T-helper 2 cell treated with Interferon-gamma antibody and Interleukin-4, amounts not matched to agents 5 μg/mL and 100 μg/mL, for 36 hours (primary cell): ENCODE measurements around the gene TMA7B.

Experiments used
- DNase-seq: peaks from one replicate; pipeline ENCODE4 v3.0.0; 2021; ENCODE audit warnings: low spot score
- H3K27ac Mint-ChIP-seq: one replicate; pipeline ENCODE4 v1.8.0; 2021; ENCODE audit warnings: mild to moderate bottlenecking, mixed read lengths
- H3K27me3 Mint-ChIP-seq: one replicate; pipeline ENCODE4 v1.8.0; 2021; ENCODE audit warnings: low read depth, mixed read lengths
- H3K36me3 Mint-ChIP-seq: one replicate; pipeline ENCODE4 v1.8.0; 2021; ENCODE audit warnings: low read depth, mixed read lengths
- H3K4me1 Mint-ChIP-seq: one replicate; pipeline ENCODE4 v1.8.0; 2021; ENCODE audit warnings: low read depth, mixed read lengths
- H3K4me3 Mint-ChIP-seq: one replicate; pipeline ENCODE4 v1.8.0; 2022; ENCODE audit warnings: mild to moderate bottlenecking, moderate library complexity, mixed read lengths
- H3K9me3 Mint-ChIP-seq: one replicate; pipeline ENCODE4 v1.8.0; 2021; ENCODE audit warnings: mixed read lengths

Gene TMA7B

DNA sequence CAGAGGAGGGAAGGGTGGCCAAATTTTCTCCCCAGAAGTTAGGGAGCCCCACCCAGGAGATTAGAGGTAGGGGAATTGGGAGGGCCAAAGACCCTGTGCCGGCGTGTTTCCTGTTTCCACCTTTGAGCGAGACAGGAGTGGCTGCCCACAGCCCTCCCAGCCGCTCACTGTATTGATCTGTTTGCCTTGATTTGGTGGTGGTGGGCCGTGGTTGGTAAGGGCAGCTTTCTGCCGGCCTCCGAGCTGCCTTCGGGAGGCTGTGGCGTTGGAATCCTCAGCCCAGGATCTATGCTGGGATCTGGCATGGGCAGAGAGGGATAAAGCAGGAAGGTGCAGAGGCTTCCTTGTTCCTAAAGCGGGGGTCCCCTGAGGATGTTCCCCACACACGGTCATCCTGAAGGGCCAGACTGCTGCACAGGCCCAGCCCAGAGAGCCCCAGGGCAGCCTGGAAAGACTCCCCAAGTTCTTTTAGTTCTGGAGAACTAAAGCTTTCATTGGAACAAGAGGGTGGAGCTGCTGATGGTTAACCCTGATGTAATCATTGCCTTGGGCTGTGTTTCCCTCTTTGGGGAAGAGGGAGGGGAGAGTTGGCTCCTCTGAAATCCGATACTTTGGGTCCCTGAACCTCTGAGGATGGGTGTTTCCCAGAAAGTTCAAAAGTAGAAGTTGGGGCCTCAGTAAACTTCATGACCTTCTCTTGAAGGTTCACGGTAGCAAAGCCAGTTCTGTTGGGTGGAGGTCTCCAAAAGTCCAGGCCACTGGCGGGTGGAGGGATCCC, 41.8 kb downstream of the TMA7B start:
- Mint-ChIP-seq H3K27me3 (peaks cover 30% of the 10 kb centered on the region), H3K27ac (no peak overlapping the region), H3K4me1 (no peaks in the 10 kb centered on the region), H3K4me3 (no peak overlapping the region), H3K9me3 (no peaks in the 10 kb centered on the region), H3K36me3 (no peaks in the 10 kb centered on the region)
- DNase-seq = no peak

DNA sequence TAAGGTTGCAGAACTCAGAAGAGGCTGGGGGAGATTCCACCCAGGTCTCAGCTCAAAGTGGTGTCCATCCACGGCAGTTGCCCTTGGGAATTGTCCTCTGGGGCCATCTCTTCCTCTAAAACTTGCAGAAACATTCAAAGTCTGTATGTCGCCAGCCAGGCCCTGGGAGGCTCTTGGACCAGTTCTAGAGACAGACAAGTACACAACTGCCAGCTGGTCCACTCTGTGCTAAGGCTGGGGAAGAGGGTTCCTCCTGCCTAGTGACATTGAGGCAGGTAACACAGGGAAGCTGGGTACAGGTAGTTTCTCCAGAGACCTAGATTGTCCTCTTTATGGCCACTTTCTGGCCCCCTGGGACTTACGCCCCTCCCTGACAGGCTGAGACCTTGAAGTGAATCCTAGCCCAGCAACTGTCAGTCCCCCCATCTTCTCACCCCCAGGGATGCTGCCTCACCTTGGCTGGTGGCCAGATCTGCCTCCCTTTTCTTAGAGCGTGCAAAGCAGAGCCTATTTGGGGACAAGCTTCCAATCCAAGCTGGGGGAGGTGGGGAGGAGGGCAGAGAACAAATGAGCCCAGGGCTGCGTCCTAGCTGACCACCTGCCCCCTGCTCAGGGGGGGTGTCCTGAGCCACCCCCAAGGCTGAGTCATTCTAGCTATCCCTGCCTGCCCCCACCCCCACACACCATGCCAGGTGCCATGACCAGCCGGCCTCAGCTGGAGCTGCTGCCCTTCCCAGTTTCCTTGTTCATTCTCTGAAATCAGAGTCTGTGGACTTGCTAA, 42.9 kb downstream of the TMA7B start:
- Mint-ChIP-seq H3K27ac (no peak overlapping the region), H3K4me3 (no peak overlapping the region), H3K9me3 (no peaks in the 10 kb centered on the region), H3K36me3 (no peaks in the 10 kb centered on the region), H3K27me3 (peaks cover 34% of the 10 kb centered on the region), H3K4me1 (no peaks in the 10 kb centered on the region)
- DNase-seq = no peak

DNA sequence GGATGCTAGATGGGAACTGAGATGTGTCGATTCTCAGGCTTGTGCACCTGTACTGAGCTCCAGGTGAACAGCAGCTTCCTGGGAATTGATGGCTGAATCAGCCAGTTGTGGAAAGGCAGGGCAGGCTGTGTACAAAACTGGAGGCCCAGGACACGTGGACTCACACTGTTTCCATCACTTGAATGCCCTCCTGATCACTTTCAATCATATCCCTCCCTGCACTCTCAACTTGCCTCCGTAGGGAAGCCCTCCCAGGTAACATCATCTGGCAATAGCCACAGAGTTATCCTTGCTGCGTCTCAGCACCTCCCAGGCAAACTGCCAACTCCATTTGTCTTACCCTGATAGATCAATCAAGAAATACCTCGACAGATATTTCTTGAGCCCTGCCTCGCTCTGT, 44.6 kb downstream of the TMA7B start:
- no peak for DNase-seq
- Mint-ChIP-seq H3K36me3 (no peaks in the 10 kb centered on the region), H3K27me3 (peaks cover 46% of the 10 kb centered on the region), H3K9me3 (no peaks in the 10 kb centered on the region), H3K4me3 (no peak overlapping the region), H3K4me1 (peaks cover 5% of the 10 kb centered on the region), H3K27ac (no peak overlapping the region)

DNA sequence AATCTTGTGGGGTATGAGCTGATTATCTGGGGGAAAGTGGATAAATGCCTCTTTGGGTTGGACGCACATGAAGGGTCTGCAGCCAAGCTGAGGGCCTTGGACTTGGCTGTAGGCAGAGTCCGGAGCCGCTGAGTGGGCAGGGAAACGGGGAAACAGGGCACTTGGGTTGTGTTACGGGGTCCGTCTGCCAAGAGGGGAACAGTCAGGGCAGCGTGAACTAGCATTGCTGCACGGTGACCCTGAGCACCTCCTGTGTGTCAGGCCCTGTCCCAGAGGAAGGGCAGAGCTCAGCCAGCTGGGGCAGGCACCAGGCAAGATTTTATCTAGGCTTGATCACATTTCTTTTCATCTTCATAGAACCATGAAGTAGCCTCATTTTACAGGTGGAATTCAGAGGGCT, 46.4 kb downstream of the TMA7B start:
- Mint-ChIP-seq H3K4me3 (no peak overlapping the region), H3K27ac (no peak overlapping the region)

DNA sequence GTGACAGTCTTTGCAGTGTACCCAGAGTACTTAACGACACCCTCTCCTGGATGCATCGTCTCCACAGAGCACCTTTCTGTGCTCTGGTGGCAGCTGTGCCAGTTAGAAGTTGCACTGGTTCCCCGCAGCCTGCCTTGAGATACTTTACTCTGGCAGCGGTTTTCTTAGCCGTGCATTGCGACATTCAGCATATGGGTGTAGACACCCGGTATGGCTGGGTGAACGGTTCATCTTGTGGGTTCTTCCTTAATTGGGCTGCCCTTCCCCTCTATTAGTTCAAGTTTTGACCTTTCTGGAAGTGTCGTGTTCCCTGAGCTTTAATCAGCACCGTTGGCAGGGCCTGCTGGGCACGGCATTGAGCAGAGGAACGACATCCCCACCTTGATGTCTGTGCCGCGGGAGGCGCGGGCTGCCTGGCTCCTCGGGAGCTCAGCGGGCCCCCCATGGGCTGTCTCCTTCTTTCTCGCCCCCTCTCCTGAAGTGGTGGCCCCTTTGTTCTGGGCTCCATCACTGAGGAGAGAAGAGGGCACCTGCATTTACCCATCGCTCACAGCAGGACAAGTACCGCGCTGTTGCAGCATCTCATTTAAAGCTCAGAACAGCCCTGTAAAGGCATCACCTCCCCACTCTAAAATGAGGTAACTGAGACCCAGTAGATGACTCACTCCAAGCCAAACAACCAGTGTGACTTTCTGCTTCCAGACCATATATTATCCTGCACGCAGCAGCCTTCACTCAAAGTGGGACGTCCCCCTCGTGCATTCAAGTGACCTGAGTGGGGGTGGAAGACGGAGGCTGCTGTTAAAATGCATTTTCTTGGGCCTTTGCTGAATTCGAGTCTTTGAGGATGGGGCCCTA, 47.9 kb downstream of the TMA7B start:
- DNase-seq = no peak
- peaks cover 7% of the 10 kb centered on the region for H3K4me1 Mint-ChIP-seq
- no peak overlapping the region for H3K27ac Mint-ChIP-seq
- no peaks in the 10 kb centered on the region for H3K36me3 Mint-ChIP-seq
- peaks cover 41% of the 10 kb centered on the region for H3K27me3 Mint-ChIP-seq
- H3K4me3 Mint-ChIP-seq = no peak overlapping the region
- H3K9me3 Mint-ChIP-seq = no peaks in the 10 kb centered on the region

More for the DNA sequence above, 46.4 kb downstream of the TMA7B start:
- Mint-ChIP-seq H3K9me3 (no peaks in the 10 kb centered on the region), H3K27me3 (peaks cover 41% of the 10 kb centered on the region), H3K36me3 (no peaks in the 10 kb centered on the region), H3K4me1 (peaks cover 7% of the 10 kb centered on the region)
- DNase-seq = no peak

DNA sequence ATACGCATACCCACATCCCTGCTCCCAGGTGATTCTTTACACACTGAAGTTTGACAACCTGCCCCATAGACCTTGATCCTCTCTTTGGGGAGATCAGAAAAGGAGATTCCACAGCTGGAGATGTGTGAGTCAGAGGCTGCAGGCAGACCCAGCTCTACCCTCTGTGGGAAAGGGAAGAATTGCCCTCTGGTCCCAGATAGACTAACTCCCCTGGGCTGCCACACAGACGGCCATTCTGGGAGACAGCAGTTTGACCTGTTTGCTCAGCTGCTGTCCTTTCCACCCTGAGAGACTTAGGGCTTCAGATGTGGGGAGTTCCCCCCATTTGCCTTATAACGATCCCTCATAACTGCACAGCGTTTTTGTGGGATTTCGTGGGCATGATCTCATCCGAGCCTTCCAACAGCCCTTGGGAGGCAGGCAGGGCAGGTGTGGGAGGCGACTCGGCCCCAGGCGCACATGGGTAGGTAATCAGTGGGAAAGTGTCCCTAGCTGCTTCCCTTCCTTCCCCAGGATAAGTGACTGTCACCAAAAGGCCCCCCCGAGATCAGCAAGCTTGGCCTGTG, 48.6 kb downstream of the TMA7B start:
- DNase-seq = no peak
- Mint-ChIP-seq H3K4me3 (no peak overlapping the region), H3K9me3 (no peaks in the 10 kb centered on the region), H3K36me3 (no peaks in the 10 kb centered on the region), H3K27ac (peak overlapping the region; percentile 0), H3K27me3 (peaks cover 45% of the 10 kb centered on the region), H3K4me1 (peaks cover 7% of the 10 kb centered on the region)

DNA sequence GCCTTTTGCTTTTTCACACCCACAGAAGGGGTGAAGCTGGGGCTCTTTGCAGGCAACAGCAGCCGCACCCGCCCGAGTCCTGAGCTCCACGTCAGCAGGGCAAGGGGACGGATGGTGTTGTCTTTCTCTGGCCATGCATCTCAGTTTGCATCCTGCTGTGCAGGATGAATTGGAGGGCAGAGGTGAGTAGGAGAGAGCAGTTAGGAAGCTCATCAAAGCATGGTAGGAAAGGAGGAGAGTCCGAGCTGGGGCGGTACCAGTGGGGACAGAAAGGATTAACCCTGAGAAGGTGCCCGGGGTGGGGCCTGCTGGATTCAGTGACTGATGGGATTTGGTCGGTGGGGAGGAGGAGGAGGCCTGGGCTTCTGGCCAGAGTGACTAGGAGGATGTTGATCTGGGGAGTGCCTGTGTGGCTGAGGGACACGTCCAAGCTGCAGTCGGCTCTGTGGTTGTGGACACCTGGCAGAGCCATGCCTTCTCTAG, 49.1 kb downstream of the TMA7B start:
- DNase-seq = no peak
- Mint-ChIP-seq H3K36me3 (no peaks in the 10 kb centered on the region), H3K9me3 (no peaks in the 10 kb centered on the region), H3K4me1 (peaks cover 7% of the 10 kb centered on the region), H3K27me3 (peaks cover 44% of the 10 kb centered on the region), H3K4me3 (no peak overlapping the region), H3K27ac (no peak overlapping the region)

DNA sequence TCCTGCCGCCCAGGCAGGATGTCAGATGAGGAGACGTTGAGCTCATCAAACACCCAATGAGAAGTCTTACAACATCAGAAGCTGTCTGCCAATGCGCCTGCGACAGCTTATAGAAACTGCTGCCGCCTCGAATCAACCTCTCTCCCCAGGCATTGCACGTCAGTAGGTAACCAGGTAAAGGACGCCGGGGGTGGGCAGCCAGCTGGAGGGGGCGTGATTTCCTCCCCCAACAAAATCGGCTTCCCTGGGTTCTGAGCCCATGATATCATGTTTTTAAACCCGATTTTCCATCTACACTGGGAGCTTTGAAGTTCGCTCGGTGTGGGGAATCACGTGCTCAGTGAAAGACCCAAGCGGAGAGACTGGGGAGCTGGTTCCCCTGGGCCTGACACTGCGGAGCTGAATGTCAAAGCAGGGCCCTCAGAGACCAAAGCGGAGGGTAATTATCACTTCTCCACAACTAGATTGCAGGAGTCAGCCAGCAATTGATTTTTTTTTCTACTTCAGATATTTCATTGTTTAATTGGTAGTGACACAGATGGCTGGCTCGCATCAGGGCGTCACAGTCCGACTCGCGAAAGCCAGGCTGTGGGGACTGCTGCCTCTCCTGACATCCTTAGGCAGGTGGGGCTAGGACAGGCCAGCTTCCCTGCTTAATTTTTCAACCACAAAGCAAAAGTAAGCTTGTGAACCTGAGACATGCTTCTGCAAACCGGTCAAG, 49.9 kb downstream of the TMA7B start:
- H3K9me3 Mint-ChIP-seq = no peaks in the 10 kb centered on the region
- peak overlapping the region; percentile 46 for H3K4me3 Mint-ChIP-seq
- peaks cover 46% of the 10 kb centered on the region for H3K27me3 Mint-ChIP-seq
- H3K36me3 Mint-ChIP-seq = no peaks in the 10 kb centered on the region
- no peak for DNase-seq
- H3K4me1 Mint-ChIP-seq = peaks cover 7% of the 10 kb centered on the region
- peak overlapping the region; percentile 3 for H3K27ac Mint-ChIP-seq

DNA sequence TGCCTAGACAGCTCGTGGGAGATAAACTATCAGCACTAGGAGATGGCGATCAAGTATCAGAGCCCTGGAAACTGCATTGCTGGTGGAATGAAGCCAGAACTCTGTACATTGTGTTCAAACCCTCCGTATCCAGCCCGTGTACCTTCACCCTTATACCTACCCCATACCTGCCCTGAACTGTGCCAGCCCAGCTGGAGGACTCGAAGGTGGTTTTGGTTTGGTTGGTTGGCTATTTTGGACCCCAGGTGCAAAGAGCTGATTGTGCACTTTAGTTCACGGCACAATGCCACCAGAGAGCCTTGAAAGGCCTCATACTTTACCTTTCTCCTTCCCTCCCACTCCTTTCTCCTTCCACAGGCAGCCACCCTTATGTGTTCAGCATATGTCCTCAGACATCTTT, 50.5 kb downstream of the TMA7B start:
- Mint-ChIP-seq H3K4me3 (no peak overlapping the region), H3K4me1 (peaks cover 7% of the 10 kb centered on the region), H3K27ac (no peak overlapping the region)

More for the DNA sequence above, 50.5 kb downstream of the TMA7B start:
- no peak for DNase-seq
- Mint-ChIP-seq H3K27me3 (peaks cover 46% of the 10 kb centered on the region), H3K9me3 (no peaks in the 10 kb centered on the region), H3K36me3 (no peaks in the 10 kb centered on the region)
